ENCODE measurements around the gene SELENOO. TPM values are rescaled to one million over a fixed set of nuclear protein-coding genes. Genes with fewer than 3 reads are reported as not detected.

SELENOO gene
- total RNA-seq, 1 experiment from 2014 or later: 29.6 TPM

DNA sequence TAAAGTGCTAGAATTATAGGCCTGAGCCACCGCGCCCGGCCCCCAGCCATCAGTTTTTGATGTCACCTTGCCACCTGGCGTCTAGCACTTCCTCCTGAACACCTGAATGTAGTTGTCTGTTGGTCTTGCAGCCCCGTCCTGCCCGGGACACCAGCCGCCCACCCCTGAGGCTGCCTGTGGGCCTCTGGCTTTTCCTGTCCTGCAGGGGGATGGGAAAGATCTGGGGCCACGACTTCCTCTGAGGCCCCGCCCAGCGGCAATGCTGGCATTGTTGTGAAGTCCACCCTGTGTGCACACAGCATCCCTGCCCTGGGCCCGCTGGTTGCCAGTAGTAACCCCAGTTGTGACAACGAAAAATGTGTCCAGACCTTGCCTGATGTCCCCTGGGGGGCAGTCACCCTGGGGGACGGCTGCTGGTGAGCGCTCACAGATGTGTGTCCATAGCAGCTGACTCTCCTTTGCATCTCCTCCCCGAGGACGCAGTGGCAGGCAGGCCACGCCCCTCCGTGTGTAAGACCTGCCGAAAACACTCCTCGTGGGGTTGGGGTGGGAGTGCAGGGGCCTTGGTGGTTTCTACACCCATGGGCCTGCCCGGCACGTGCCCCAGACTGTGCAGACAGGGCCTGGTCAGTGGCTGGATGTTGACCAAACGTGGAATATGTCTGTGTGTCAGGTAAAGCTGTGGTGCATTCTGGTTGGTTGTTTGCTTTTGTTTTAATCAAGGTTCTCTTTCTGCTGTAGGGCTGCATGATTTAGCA, 6.8 kb downstream of the SELENOO start:
- Histone ChIP-seq H4K20me1 (ENCODE audit: insufficient read depth) (no peaks in the 10 kb centered on the region), H3K4me2 (ENCODE audit: low read length) (no peak overlapping the region), H3K79me2 (ENCODE audit: insufficient read depth, low read length) (0 out of 2 replicates have a peak, but pooled peaks cover 5% of the 10 kb centered on the region), H3K36me3 (ENCODE audit: control insufficient read depth in 1 of 2, insufficient read depth in 2 of 2, low read length in 2 of 2) (peaks cover 6 to 11% of the 10 kb centered on the region in 2 experiments; a peak in 3 of 4 replicates), H3K9me3 (ENCODE audit: control insufficient read depth in 1 of 2, insufficient read depth in 1 of 2, low read depth in 1 of 2, low read length in 2 of 2) (peaks cover 0 to 8% of the 10 kb centered on the region in 2 experiments; a peak in 1 of 4 replicates), H3K27me3 (ENCODE audit: insufficient read depth, low read length) (no peaks in the 10 kb centered on the region), H3K4me3 (replicated peaks in 1 of 2; ENCODE audit: low read depth in 1 of 2, low read length in 2 of 2) (no peak overlapping the region), H3K27ac (ENCODE audit: low read depth, low read length) (no peak overlapping the region), H3K9ac (ENCODE audit: low read length) (no peak overlapping the region), H2AFZ (ENCODE audit: low read depth, low read length, poor library complexity, severe bottlenecking) (no peak overlapping the region), H3K9me2 (ENCODE audit: insufficient read depth) (no peaks in the 10 kb centered on the region), H3K4me1 (ENCODE audit: control insufficient read depth in 1 of 2, insufficient read depth in 2 of 2, low read length in 2 of 2) (peaks cover 0 to 16% of the 10 kb centered on the region in 2 experiments; a peak in 2 of 4 replicates)
- RAD21 ChIA-PET (ENCODE audit: low non-redundant PET in 1 of 2, low total read pairs in 2 of 2, uncharacterized antibody in 2 of 2, unreplicated experiment in 2 of 2): no interaction called here
- TF ChIP-seq CBX3 (IDR thresholded peaks at IDR 0.05; ENCODE audit: low read depth) (no peak), ZNF274 (IDR thresholded peaks at IDR 0.05; ENCODE audit: low read depth, low read length) (no peak), ELF1 (IDR thresholded peaks at IDR 0.05; ENCODE audit: borderline replicate concordance, low read depth) (no peak), YY1 (IDR thresholded peaks at IDR 0.05; ENCODE audit: extremely low read depth, insufficient replicate concordance, low read depth, low read length) (no peak), EGR1 (IDR thresholded peaks at IDR 0.05; ENCODE audit: low read depth) (no peak), EZH2phosphoT487 (IDR thresholded peaks at IDR 0.05; ENCODE audit: borderline replicate concordance) (no peak), POLR2A (IDR thresholded peaks at IDR 0.05; ENCODE audit: borderline replicate concordance, extremely low read depth, insufficient read depth, insufficient read length) (no peak)
- TF ChIP-seq, protein P1, sequence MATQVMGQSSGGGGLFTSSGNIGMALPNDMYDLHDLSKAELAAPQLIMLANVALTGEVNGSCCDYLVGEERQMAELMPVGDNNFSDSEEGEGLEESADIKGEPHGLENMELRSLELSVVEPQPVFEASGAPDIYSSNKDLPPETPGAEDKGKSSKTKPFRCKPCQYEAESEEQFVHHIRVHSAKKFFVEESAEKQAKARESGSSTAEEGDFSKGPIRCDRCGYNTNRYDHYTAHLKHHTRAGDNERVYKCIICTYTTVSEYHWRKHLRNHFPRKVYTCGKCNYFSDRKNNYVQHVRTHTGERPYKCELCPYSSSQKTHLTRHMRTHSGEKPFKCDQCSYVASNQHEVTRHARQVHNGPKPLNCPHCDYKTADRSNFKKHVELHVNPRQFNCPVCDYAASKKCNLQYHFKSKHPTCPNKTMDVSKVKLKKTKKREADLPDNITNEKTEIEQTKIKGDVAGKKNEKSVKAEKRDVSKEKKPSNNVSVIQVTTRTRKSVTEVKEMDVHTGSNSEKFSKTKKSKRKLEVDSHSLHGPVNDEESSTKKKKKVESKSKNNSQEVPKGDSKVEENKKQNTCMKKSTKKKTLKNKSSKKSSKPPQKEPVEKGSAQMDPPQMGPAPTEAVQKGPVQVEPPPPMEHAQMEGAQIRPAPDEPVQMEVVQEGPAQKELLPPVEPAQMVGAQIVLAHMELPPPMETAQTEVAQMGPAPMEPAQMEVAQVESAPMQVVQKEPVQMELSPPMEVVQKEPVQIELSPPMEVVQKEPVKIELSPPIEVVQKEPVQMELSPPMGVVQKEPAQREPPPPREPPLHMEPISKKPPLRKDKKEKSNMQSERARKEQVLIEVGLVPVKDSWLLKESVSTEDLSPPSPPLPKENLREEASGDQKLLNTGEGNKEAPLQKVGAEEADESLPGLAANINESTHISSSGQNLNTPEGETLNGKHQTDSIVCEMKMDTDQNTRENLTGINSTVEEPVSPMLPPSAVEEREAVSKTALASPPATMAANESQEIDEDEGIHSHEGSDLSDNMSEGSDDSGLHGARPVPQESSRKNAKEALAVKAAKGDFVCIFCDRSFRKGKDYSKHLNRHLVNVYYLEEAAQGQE (IDR thresholded peaks at IDR 0.05; ENCODE audit: low read depth): no peak
- TF ChIP-seq, protein P2, sequence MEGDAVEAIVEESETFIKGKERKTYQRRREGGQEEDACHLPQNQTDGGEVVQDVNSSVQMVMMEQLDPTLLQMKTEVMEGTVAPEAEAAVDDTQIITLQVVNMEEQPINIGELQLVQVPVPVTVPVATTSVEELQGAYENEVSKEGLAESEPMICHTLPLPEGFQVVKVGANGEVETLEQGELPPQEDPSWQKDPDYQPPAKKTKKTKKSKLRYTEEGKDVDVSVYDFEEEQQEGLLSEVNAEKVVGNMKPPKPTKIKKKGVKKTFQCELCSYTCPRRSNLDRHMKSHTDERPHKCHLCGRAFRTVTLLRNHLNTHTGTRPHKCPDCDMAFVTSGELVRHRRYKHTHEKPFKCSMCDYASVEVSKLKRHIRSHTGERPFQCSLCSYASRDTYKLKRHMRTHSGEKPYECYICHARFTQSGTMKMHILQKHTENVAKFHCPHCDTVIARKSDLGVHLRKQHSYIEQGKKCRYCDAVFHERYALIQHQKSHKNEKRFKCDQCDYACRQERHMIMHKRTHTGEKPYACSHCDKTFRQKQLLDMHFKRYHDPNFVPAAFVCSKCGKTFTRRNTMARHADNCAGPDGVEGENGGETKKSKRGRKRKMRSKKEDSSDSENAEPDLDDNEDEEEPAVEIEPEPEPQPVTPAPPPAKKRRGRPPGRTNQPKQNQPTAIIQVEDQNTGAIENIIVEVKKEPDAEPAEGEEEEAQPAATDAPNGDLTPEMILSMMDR (IDR thresholded peaks at IDR 0.05 in 2 of 3, conservative IDR thresholded peaks at IDR 0.05 in 1 of 3; ENCODE audit: borderline replicate concordance in 1 of 3, insufficient read depth in 1 of 3, low read depth in 2 of 3, low read length in 2 of 3): no peak
- ATAC-seq: no peak
- CTCF ChIA-PET: interaction anchor here (1.7 kb wide), 1 partner anchor 59 kb away, joined by 7 read pairs; no protein-coding TSS in a partner anchor
- no peak for DNase-seq (ENCODE audit: low read depth, low spot score)
- no TSS peak for BruUV-seq (replicated peaks)
- POLR2A ChIA-PET: no interaction called here
- intact Hi-C loops (cut with micrococcal nuclease): loop anchor here (10.0 kb wide), 1 partner anchor 273 kb away; no protein-coding TSS in a partner anchor

Measured in HCT116 (cell line).